ENCODE measurements around the gene GOT2. TPM values are rescaled to one million over a fixed set of nuclear protein-coding genes. Genes with fewer than 3 reads are reported as not detected.
"Not testable (repeated sequence)": the region's sequence is repeated elsewhere in the genome, so short reads cannot be mapped to it uniquely, and the experiment has no call there.

The GOT2 gene
- total and polyA plus RNA-seq, 4 experiments from 2014 or later, result 37.1 to 113 (median 64.3) TPM

DNA sequence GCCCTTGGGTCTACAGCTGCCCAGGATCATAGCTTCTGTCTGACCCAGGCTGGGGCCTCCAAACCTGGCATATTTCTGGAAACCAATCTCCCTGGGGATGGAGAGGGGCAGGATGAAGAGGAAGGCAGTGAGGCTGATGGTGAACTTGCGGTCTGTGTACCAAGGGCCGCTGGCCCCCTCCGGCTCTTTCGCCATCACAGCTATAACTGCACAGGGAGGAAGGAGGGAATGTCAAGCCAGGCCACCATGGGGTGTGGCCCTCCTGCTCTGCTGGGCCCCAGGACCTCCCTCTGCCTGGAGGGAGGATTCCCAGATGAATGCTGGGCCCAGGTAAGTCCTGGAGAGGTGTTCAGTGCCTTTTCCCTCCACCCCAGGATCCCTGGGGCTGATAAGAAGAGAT lies 55.8 kb downstream of the GOT2 start:
- CTCF ChIA-PET (ENCODE audit: partially characterized antibody), result no interaction called here
- H3K36me3 ChIP-seq (ENCODE audit: insufficient read depth, low read length), result no peaks in the 10 kb centered on the region

DNA sequence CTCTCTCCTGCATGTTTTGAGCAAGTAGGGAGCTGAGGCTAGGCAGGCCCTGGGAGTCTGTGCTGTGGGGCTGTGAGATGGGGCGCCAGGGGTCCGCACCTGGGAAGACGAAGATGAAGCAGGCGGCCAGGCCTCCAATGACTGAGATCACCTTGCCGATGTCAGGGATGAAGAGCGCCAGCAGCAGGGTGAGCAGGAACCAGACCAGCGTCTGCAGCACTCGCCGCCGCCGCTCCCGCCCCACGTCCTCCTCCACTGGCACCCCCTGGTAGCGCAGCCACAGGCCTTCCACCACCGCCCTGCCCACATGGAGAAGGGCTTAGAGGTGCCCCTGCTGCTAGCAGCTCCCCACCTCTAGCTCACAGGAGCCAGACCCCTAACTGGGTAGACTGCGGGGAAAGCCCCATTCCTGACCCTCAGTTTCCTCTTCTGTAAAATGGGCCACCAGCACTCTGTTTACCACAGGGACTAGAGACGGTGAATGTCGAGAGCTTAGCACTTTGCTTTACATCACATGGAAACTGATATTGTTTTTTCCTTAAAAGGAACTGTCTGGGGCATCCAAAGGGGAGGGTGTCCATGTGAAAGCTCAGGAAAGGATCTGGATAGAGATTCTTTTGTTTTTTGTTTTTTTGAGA lies 63.1 kb downstream of the GOT2 start:
- H3K27ac Mint-ChIP-seq, result no peak overlapping the region
- POLR2A ChIA-PET (ENCODE audit: partially characterized antibody), result no interaction called here

More for the DNA sequence above, 55.8 kb downstream of the GOT2 start:
- Mint-ChIP-seq H3K9me3 (peaks cover 0 to 2% (median 0%) of the 10 kb centered on the region in 8 donors), H3K4me3 (no peak overlapping the region), H3K27me3 (no peaks in the 10 kb centered on the region), H3K4me1 (peaks cover 2 to 8% (median 6%) of the 10 kb centered on the region in 4 donors), H3K36me3 (peaks cover 19 to 25% of the 10 kb centered on the region in 2 donors), H3K27ac (no peak overlapping the region)
- intact Hi-C loops (cut with micrococcal nuclease), result no loop called here
- H3K27ac ChIP-seq (ENCODE audit: low read depth, low read length), result no peak overlapping the region
- H3K4me1 ChIP-seq (ENCODE audit: insufficient read depth, low read length), result peaks cover 3% of the 10 kb centered on the region
- no peaks in the 10 kb centered on the region for H3K9me3 ChIP-seq (ENCODE audit: control insufficient read depth in 1 of 2, low read length in 2 of 2)
- DNase-seq, result no peak
- no peak overlapping the region for H3K4me3 ChIP-seq (ENCODE audit: low read length in 2 of 2)
- H3K27me3 ChIP-seq (ENCODE audit: insufficient read depth, low read length), result no peaks in the 10 kb centered on the region
- POLR2A ChIA-PET (ENCODE audit: partially characterized antibody), result interaction anchor here (0.6 kb wide), 1 partner anchor 861 kb away, joined by 4 read pairs; no protein-coding TSS in a partner anchor

DNA sequence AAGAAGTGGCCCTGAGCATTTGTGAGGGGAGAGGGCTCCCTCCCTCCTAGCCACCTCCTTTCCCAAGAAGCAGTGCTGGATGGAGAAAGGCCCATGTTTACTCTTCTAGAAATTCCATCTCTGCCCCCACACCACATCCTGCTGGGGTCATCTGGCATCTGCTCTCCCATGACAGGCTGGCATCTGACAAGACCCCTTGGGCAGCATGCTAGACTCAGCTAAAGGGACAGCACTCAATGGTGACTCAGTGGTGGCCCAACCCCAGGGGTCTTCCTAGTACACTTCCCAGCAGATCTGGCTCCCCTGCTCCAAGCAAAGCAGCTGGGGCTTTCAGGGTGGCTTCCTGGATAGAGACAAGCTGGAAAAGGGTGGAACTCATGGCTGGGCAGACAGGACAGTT lies 63.9 kb downstream of the GOT2 start:
- POLR2A ChIA-PET (ENCODE audit: partially characterized antibody), result no interaction called here
- intact Hi-C loops (cut with micrococcal nuclease), result no loop called here
- CTCF ChIA-PET (ENCODE audit: partially characterized antibody), result no interaction called here
- Histone ChIP-seq H3K36me3 (ENCODE audit: insufficient read depth, low read length) (no peaks in the 10 kb centered on the region), H3K4me1 (ENCODE audit: insufficient read depth, low read length) (no peaks in the 10 kb centered on the region), H3K9me3 (ENCODE audit: control insufficient read depth in 1 of 2, low read length in 2 of 2) (no peaks in the 10 kb centered on the region), H3K27ac (ENCODE audit: low read depth, low read length) (no peak overlapping the region), H3K27me3 (ENCODE audit: insufficient read depth, low read length) (no peaks in the 10 kb centered on the region), H3K4me3 (ENCODE audit: low read length in 2 of 2) (no peak overlapping the region)
- no peaks in the 10 kb centered on the region for H3K27me3 Mint-ChIP-seq
- no peak for DNase-seq
- no peak overlapping the region for H3K4me3 Mint-ChIP-seq
- peaks cover 13 to 16% of the 10 kb centered on the region in 2 donors for H3K36me3 Mint-ChIP-seq
- H3K27ac Mint-ChIP-seq, result no peak overlapping the region
- H3K4me1 Mint-ChIP-seq, result no peaks in the 10 kb centered on the region
- H3K9me3 Mint-ChIP-seq, result no peaks in the 10 kb centered on the region

More for the DNA sequence above, 63.1 kb downstream of the GOT2 start:
- H3K4me3 Mint-ChIP-seq, result no peak overlapping the region
- peaks cover 15 to 16% of the 10 kb centered on the region in 2 donors for H3K36me3 Mint-ChIP-seq
- H3K4me1 Mint-ChIP-seq, result no peaks in the 10 kb centered on the region
- Histone ChIP-seq H3K9me3 (ENCODE audit: control insufficient read depth in 1 of 2, low read length in 2 of 2) (no peaks in the 10 kb centered on the region), H3K4me3 (ENCODE audit: low read length in 2 of 2) (no peak overlapping the region), H3K27me3 (ENCODE audit: insufficient read depth, low read length) (no peaks in the 10 kb centered on the region), H3K36me3 (ENCODE audit: insufficient read depth, low read length) (no peaks in the 10 kb centered on the region), H3K4me1 (ENCODE audit: insufficient read depth, low read length) (no peaks in the 10 kb centered on the region), H3K27ac (ENCODE audit: low read depth, low read length) (no peak overlapping the region)
- H3K27me3 Mint-ChIP-seq, result no peaks in the 10 kb centered on the region
- no peak for DNase-seq
- intact Hi-C loops (cut with micrococcal nuclease), result no loop called here
- H3K9me3 Mint-ChIP-seq, result no peaks in the 10 kb centered on the region
- CTCF ChIA-PET (ENCODE audit: partially characterized antibody), result interaction anchor here (1.0 kb wide), 1 partner anchor 13 kb away, joined by 3 read pairs; the partner anchor contains the start of gene SLC38A7

- Mint-ChIP-seq H3K9me3 (no peaks in the 10 kb centered on the region), H3K4me1 (no peaks in the 10 kb centered on the region), H3K36me3 (peaks cover 6 to 13% of the 10 kb centered on the region in 2 donors), H3K27ac (no peak overlapping the region), H3K4me3 (no peak overlapping the region), H3K27me3 (no peaks in the 10 kb centered on the region)
- Histone ChIP-seq H3K4me1 (ENCODE audit: insufficient read depth, low read length) (no peaks in the 10 kb centered on the region), H3K36me3 (ENCODE audit: insufficient read depth, low read length) (no peaks in the 10 kb centered on the region), H3K9me3 (ENCODE audit: control insufficient read depth in 1 of 2, low read length in 2 of 2) (no peaks in the 10 kb centered on the region), H3K27me3 (ENCODE audit: insufficient read depth, low read length) (no peaks in the 10 kb centered on the region), H3K4me3 (ENCODE audit: low read length in 2 of 2) (no peak overlapping the region), H3K27ac (ENCODE audit: low read depth, low read length) (no peak overlapping the region)
- intact Hi-C loops (cut with micrococcal nuclease), result no loop called here
- no peak for DNase-seq
- ChIA-PET POLR2A (ENCODE audit: partially characterized antibody) (no interaction called here), CTCF (ENCODE audit: partially characterized antibody) (interaction anchor here (0.6 kb wide), 1 partner anchor 80 kb away, joined by 3 read pairs; no protein-coding TSS in a partner anchor)
Observed at GRCh38 chr16:58665200-58665599, 68.9 kb downstream of the GOT2 start.

- Histone ChIP-seq H3K27ac (ENCODE audit: low read depth, low read length) (no peak overlapping the region), H3K4me1 (ENCODE audit: insufficient read depth, low read length) (no peaks in the 10 kb centered on the region), H3K9me3 (ENCODE audit: control insufficient read depth in 1 of 2, low read length in 2 of 2) (no peaks in the 10 kb centered on the region), H3K4me3 (ENCODE audit: low read length in 2 of 2) (no peak overlapping the region), H3K36me3 (ENCODE audit: insufficient read depth, low read length) (no peaks in the 10 kb centered on the region), H3K27me3 (ENCODE audit: insufficient read depth, low read length) (no peaks in the 10 kb centered on the region)
- ChIA-PET POLR2A (ENCODE audit: partially characterized antibody) (no interaction called here), CTCF (ENCODE audit: partially characterized antibody) (interaction anchor here (1.0 to 1.4 kb wide), 2 partner anchors 10 to 147 kb away, joined by 3 read pairs; no protein-coding TSS in a partner anchor)
- no peak overlapping the region for H3K27ac Mint-ChIP-seq
- H3K27me3 Mint-ChIP-seq, result peaks cover 0 to 3% of the 10 kb centered on the region in 2 donors
- DNase-seq, result no peak
- H3K9me3 Mint-ChIP-seq, result no peaks in the 10 kb centered on the region
- intact Hi-C loops (cut with micrococcal nuclease), result no loop called here
- no peak overlapping the region for H3K4me3 Mint-ChIP-seq
- H3K4me1 Mint-ChIP-seq, result no peaks in the 10 kb centered on the region
- peaks cover 0 to 2% of the 10 kb centered on the region in 2 donors for H3K36me3 Mint-ChIP-seq
Observed at GRCh38 chr16:58661199-58661830, 72.8 kb downstream of the GOT2 start.

- H3K4me3 Mint-ChIP-seq; CTCF ChIA-PET (ENCODE audit: partially characterized antibody); H3K4me3 ChIP-seq (ENCODE audit: low read length in 2 of 2); H3K27ac Mint-ChIP-seq; H3K9me3 ChIP-seq (ENCODE audit: control insufficient read depth in 1 of 2, low read length in 2 of 2); DNase-seq; H3K36me3 Mint-ChIP-seq; H3K36me3 ChIP-seq (ENCODE audit: insufficient read depth, low read length); H3K4me1 ChIP-seq (ENCODE audit: insufficient read depth, low read length); H3K27me3 Mint-ChIP-seq; H3K4me1 Mint-ChIP-seq; intact Hi-C loops (cut with micrococcal nuclease); POLR2A ChIA-PET (ENCODE audit: partially characterized antibody); H3K27me3 ChIP-seq (ENCODE audit: insufficient read depth, low read length); H3K27ac ChIP-seq (ENCODE audit: low read depth, low read length); H3K9me3 Mint-ChIP-seq: not testable (repeated sequence)
Observed at GRCh38 chr16:58659911-58660310, 74.2 kb downstream of the GOT2 start.

- H3K27ac ChIP-seq (ENCODE audit: low read depth, low read length), result no peak overlapping the region
- intact Hi-C loops (cut with micrococcal nuclease), result no loop called here
- Mint-ChIP-seq H3K9me3 (no peaks in the 10 kb centered on the region), H3K27ac (no peak overlapping the region), H3K4me1 (no peaks in the 10 kb centered on the region), H3K27me3 (peaks cover 0 to 3% of the 10 kb centered on the region in 2 donors), H3K36me3 (no peaks in the 10 kb centered on the region), H3K4me3 (no peak overlapping the region)
- no peaks in the 10 kb centered on the region for H3K27me3 ChIP-seq (ENCODE audit: insufficient read depth, low read length)
- no peak overlapping the region for H3K4me3 ChIP-seq (ENCODE audit: low read length in 2 of 2)
- CTCF ChIA-PET (ENCODE audit: partially characterized antibody), result interaction anchor here (1.4 kb wide), 1 partner anchor 41 kb away, joined by 3 read pairs; no protein-coding TSS in a partner anchor
- no peaks in the 10 kb centered on the region for H3K4me1 ChIP-seq (ENCODE audit: insufficient read depth, low read length)
- H3K9me3 ChIP-seq (ENCODE audit: control insufficient read depth in 1 of 2, low read length in 2 of 2), result no peaks in the 10 kb centered on the region
- POLR2A ChIA-PET (ENCODE audit: partially characterized antibody), result no interaction called here
- DNase-seq, result no peak
- no peaks in the 10 kb centered on the region for H3K36me3 ChIP-seq (ENCODE audit: insufficient read depth, low read length)
Observed at GRCh38 chr16:58658796-58659211, 75.3 kb downstream of the GOT2 start.
